ENCODE measurements around the gene ABCC1. TPM values are rescaled to one million over a fixed set of nuclear protein-coding genes. Genes with fewer than 3 reads are reported as not detected.

ABCC1 gene
- polyA plus RNA-seq, 1 donor (not counting 4 experiments of a cell fraction or from before 2014, with no cell fraction given), result 19.4 TPM

- TF ChIP-seq CTCF (optimal IDR thresholded peaks at IDR 0.05 in 1 of 3, IDR thresholded peaks at IDR 0.05 in 1 of 3, conservative IDR thresholded peaks at IDR 0.05 in 1 of 3; ENCODE audit: extremely low read depth in 1 of 3, insufficient read depth in 2 of 3, low read length in 3 of 3) (no peak), EZH2 (IDR thresholded peaks at IDR 0.05; ENCODE audit: low read length) (no peak)
- no peaks in the 10 kb centered on the region for H3K27me3 ChIP-seq (ENCODE audit: control insufficient read depth, extremely low read depth, insufficient read depth, low read length)
- peaks cover 32% of the 10 kb centered on the region in 2 experiments for H3K36me3 ChIP-seq (ENCODE audit: control insufficient read depth in 2 of 2, extremely low read depth in 1 of 2, insufficient read depth in 2 of 2, low read length in 2 of 2)
- H3K9me3 ChIP-seq (ENCODE audit: control insufficient read depth, low read depth, low read length), result no peaks in the 10 kb centered on the region
- H3K4me3 ChIP-seq (ENCODE audit: control insufficient read depth in 2 of 3, extremely low read depth in 1 of 3, insufficient read depth in 2 of 3, low read depth in 1 of 3, low read length in 3 of 3), result no peak overlapping the region
- no peak overlapping the region for H2AFZ ChIP-seq (ENCODE audit: control insufficient read depth, low read length)
- dilution Hi-C loops (cut with MboI; ENCODE audit: extremely low pct_ligation_motif_present, low sequenced_read_pairs), result no loop called here
- FAIRE-seq (no peak), DNase-seq (ENCODE audit: low read depth, low spot score) (no peak)
- H3K27ac ChIP-seq (ENCODE audit: control insufficient read depth, insufficient read depth, low read length), result no peak overlapping the region
- no peaks in the 10 kb centered on the region for H3K79me2 ChIP-seq (ENCODE audit: control insufficient read depth, insufficient read depth, low read length)
- H3K4me2 ChIP-seq (ENCODE audit: control insufficient read depth, extremely low read depth, insufficient read depth, low read depth, low read length), result no peak overlapping the region
- no peaks in the 10 kb centered on the region for H4K20me1 ChIP-seq (ENCODE audit: control insufficient read depth, extremely low read depth, insufficient read depth, low read length)
- no peaks in the 10 kb centered on the region for H3K9me1 ChIP-seq (ENCODE audit: control insufficient read depth, extremely low read depth, insufficient read depth, low read length)
- H3K4me1 ChIP-seq (ENCODE audit: control insufficient read depth, extremely low read depth, insufficient read depth, low read length), result no peaks in the 10 kb centered on the region
- H3K9ac ChIP-seq (ENCODE audit: control insufficient read depth, extremely low read depth, insufficient read depth, low read length), result no peak overlapping the region
Observed at GRCh38 chr16:16052916-16053315, 103.5 kb downstream of the ABCC1 start.

GRCh38 chr16:16057102-16057501, 107.7 kb downstream of the ABCC1 start:
- DNase-seq (ENCODE audit: low read depth, low spot score) (no peak), FAIRE-seq (no peak)
- H3K4me3 ChIP-seq (ENCODE audit: control insufficient read depth in 2 of 3, extremely low read depth in 1 of 3, insufficient read depth in 2 of 3, low read depth in 1 of 3, low read length in 3 of 3), result no peak overlapping the region
- no peaks in the 10 kb centered on the region for H3K27me3 ChIP-seq (ENCODE audit: control insufficient read depth, extremely low read depth, insufficient read depth, low read length)
- H3K79me2 ChIP-seq (ENCODE audit: control insufficient read depth, insufficient read depth, low read length), result no peaks in the 10 kb centered on the region
- no peak overlapping the region for H2AFZ ChIP-seq (ENCODE audit: control insufficient read depth, low read length)
- dilution Hi-C loops (cut with MboI; ENCODE audit: extremely low pct_ligation_motif_present, low sequenced_read_pairs), result no loop called here
- H3K36me3 ChIP-seq (ENCODE audit: control insufficient read depth in 2 of 2, extremely low read depth in 1 of 2, insufficient read depth in 2 of 2, low read length in 2 of 2), result peaks cover 17 to 26% of the 10 kb centered on the region in 2 experiments
- no peak overlapping the region for H3K9ac ChIP-seq (ENCODE audit: control insufficient read depth, extremely low read depth, insufficient read depth, low read length)
- no peak overlapping the region for H3K4me2 ChIP-seq (ENCODE audit: control insufficient read depth, extremely low read depth, insufficient read depth, low read depth, low read length)
- H3K4me1 ChIP-seq (ENCODE audit: control insufficient read depth, extremely low read depth, insufficient read depth, low read length), result no peaks in the 10 kb centered on the region
- H3K9me3 ChIP-seq (ENCODE audit: control insufficient read depth, low read depth, low read length), result no peaks in the 10 kb centered on the region
- TF ChIP-seq EZH2 (IDR thresholded peaks at IDR 0.05; ENCODE audit: low read length), result no peak
- TF ChIP-seq CTCF (optimal IDR thresholded peaks at IDR 0.05 in 1 of 3, IDR thresholded peaks at IDR 0.05 in 1 of 3, conservative IDR thresholded peaks at IDR 0.05 in 1 of 3; ENCODE audit: extremely low read depth in 1 of 3, insufficient read depth in 2 of 3, low read length in 3 of 3), result no peak
- no peak overlapping the region for H3K27ac ChIP-seq (ENCODE audit: control insufficient read depth, insufficient read depth, low read length)
- no peaks in the 10 kb centered on the region for H4K20me1 ChIP-seq (ENCODE audit: control insufficient read depth, extremely low read depth, insufficient read depth, low read length)
- H3K9me1 ChIP-seq (ENCODE audit: control insufficient read depth, extremely low read depth, insufficient read depth, low read length), result no peaks in the 10 kb centered on the region
